PFSK-1 (cell line): ENCODE results near the gene MPIG6B.

ENCODE experiments used
- POLR2AphosphoS5 ChIP-seq: IDR thresholded peaks from 2 replicates; pipeline ENCODE4 v1.6.1; 2012; ENCODE audit warnings: low read depth, mild to moderate bottlenecking, control low read depth, low read length, moderate library complexity
- SIN3A ChIP-seq: IDR thresholded peaks from 2 replicates; pipeline ENCODE4 v1.6.1; 2012; ENCODE audit warnings: mild to moderate bottlenecking, low read length, moderate library complexity, borderline replicate concordance; ENCODE audit not compliant: insufficient read depth
- TAF1 ChIP-seq: IDR thresholded peaks from 2 replicates; pipeline ENCODE4 v1.6.1; 2012; ENCODE audit warnings: low read length, control low read depth, borderline replicate concordance; ENCODE audit not compliant: insufficient read depth

- TF ChIP-seq POLR2AphosphoS5 (no peak), SIN3A (no peak), TAF1 (no peak)
Observed at GRCh38 chr6:31744422-31744821, 21.2 kb downstream of the MPIG6B start.
